GM23338 (cell line): ENCODE data around the gene MCCC1. TPM values are rescaled to one million over a fixed set of nuclear protein-coding genes. Genes with fewer than 3 reads are reported as not detected.

ENCODE experiments used
- ATAC-seq: fragments of 200-7000 bp; cut with Tn5 transposase; 3 replicates; pipeline ENCODE4 v1.9.1; 2020
- DNase-seq: peaks from one replicate; pipeline ENCODE4 v3.0.0-alpha.2; 2015; ENCODE audit warnings: low spot score
- H2AFZ ChIP-seq: fragments of 200-600 bp; sonication (generic); 2 replicates; pipeline ENCODE4 v1.8.0; 2016; ENCODE audit warnings: antibody characterized with exemption, mild to moderate bottlenecking, moderate library complexity
- H3F3A ChIP-seq: fragments of 200-600 bp; sonication (generic); replicated peaks from 2 replicates; pipeline ENCODE4 v1.8.0; 2017; ENCODE audit warnings: antibody characterized with exemption, mixed run types, low read depth
- H3K27ac ChIP-seq: fragments of 200-600 bp; sonication (generic); 2 replicates; pipeline ENCODE4 v1.6.1; 2016; ENCODE audit warnings: low read depth
- H3K27me3 ChIP-seq: fragments of 200-600 bp; sonication (generic); 2 replicates; pipeline ENCODE4 v1.8.0; 2016; ENCODE audit warnings: mild to moderate bottlenecking, mixed run types, moderate library complexity; ENCODE audit not compliant: insufficient read depth
- H3K36me3 ChIP-seq: fragments of 200-600 bp; sonication (generic); 2 replicates; pipeline ENCODE4 v1.8.0; 2016; ENCODE audit warnings: mild to moderate bottlenecking; ENCODE audit not compliant: insufficient read depth
- H3K4me1 ChIP-seq: fragments of 200-600 bp; sonication (generic); 2 replicates; pipeline ENCODE4 v1.8.0; 2016; ENCODE audit warnings: mild to moderate bottlenecking, moderate library complexity; ENCODE audit not compliant: insufficient read depth
- H3K4me2 ChIP-seq: fragments of 200-600 bp; sonication (generic); 2 replicates; pipeline ENCODE4 v1.7.1; 2017; ENCODE audit warnings: mixed run types
- H3K4me3 ChIP-seq: fragments of 200-600 bp; sonication (generic); 2 replicates; pipeline ENCODE4 v1.6.1; 2016; ENCODE audit warnings: mixed run types
- H3K79me2 ChIP-seq: fragments of 200-600 bp; sonication (generic); replicated peaks from 2 replicates; pipeline ENCODE4 v1.8.0; 2017; ENCODE audit warnings: mild to moderate bottlenecking; ENCODE audit not compliant: insufficient read depth
- H3K9me2 ChIP-seq: fragments of 200-600 bp; sonication (generic); 2 replicates; pipeline ENCODE4 v1.8.0; 2017; ENCODE audit not compliant: insufficient read depth
- H4K20me1 ChIP-seq: fragments of 200-600 bp; sonication (generic); replicated peaks from 2 replicates; pipeline ENCODE4 v1.8.0; 2017; ENCODE audit warnings: mild to moderate bottlenecking; ENCODE audit not compliant: insufficient read depth
- H3K27ac Mint-ChIP-seq: 2 replicates; pipeline ENCODE4 v1.8.0; 2020; ENCODE audit warnings: inconsistent platforms, mild to moderate bottlenecking, moderate library complexity, mixed read lengths
- H3K27me3 Mint-ChIP-seq: 3 replicates; pipeline ENCODE4 v1.8.0; 2022; ENCODE audit warnings: low read depth, mild to moderate bottlenecking, moderate library complexity, mixed read lengths, inconsistent platforms; ENCODE audit not compliant: insufficient read depth, poor library complexity
- H3K36me3 Mint-ChIP-seq: 3 replicates; pipeline ENCODE4 v1.8.0; 2021; ENCODE audit warnings: low read depth, mild to moderate bottlenecking, inconsistent platforms, moderate library complexity, mixed read lengths
- H3K4me1 Mint-ChIP-seq: 3 replicates; pipeline ENCODE4 v1.8.0; 2020; ENCODE audit warnings: mild to moderate bottlenecking, inconsistent platforms, mixed read lengths
- H3K4me3 Mint-ChIP-seq: 3 replicates; pipeline ENCODE4 v1.8.0; 2021; ENCODE audit warnings: moderate library complexity, mild to moderate bottlenecking, inconsistent platforms, mixed read lengths
- H3K9me3 Mint-ChIP-seq: 3 replicates; pipeline ENCODE4 v1.8.0; 2020; ENCODE audit warnings: moderate library complexity, mild to moderate bottlenecking, inconsistent platforms, mixed read lengths
- EZH2 ChIP-seq: fragments of 200-600 bp; sonication (generic); IDR thresholded peaks from one replicate; pipeline ENCODE4 v1.8.0; 2017; ENCODE audit warnings: antibody characterized with exemption, mild to moderate bottlenecking, low read depth; ENCODE audit not compliant: unreplicated experiment
- EZH2phosphoT487 ChIP-seq: fragments of 200-600 bp; sonication (generic); IDR thresholded peaks from one replicate; pipeline ENCODE4 v1.8.1; 2018; ENCODE audit warnings: antibody characterized with exemption; ENCODE audit not compliant: unreplicated experiment
- JUNB ChIP-seq: IDR thresholded peaks from one replicate; pipeline ENCODE4 v1.6.1; 2016; ENCODE audit warnings: antibody characterized with exemption; ENCODE audit not compliant: unreplicated experiment
- POLR2AphosphoS5 ChIP-seq: IDR thresholded peaks from 2 replicates; pipeline ENCODE4 v1.6.1; 2016; ENCODE audit warnings: antibody characterized with exemption, low read depth
- STAT1 ChIP-seq: IDR thresholded peaks from one replicate; pipeline ENCODE4 v1.6.1; 2016; ENCODE audit warnings: antibody characterized with exemption; ENCODE audit not compliant: unreplicated experiment
- polyA plus RNA-seq: library from polyadenylated mRNA; unstranded; fragments of >200 nt; fragmentation: Nextera tagmentation; extraction: Ambion mirVana; gene quantifications from 2 replicates; pipeline ENCODE4 v1.2.1, GENCODE V29; 2016
- total RNA-seq: library from RNA; depleted of rRNA; stranded (reverse); fragments of >200 nt; shearing (Covaris generic); gene quantifications from 2 replicates; pipeline ENCODE4 v1.2.3, GENCODE V29; 2014
- TF ChIP-seq, protein P1 (sequence below): fragments of 250-450 bp; sonication (Bioruptor Pico); IDR thresholded peaks from 2 replicates; pipeline ENCODE4 v1.5.0; 2020; ENCODE audit warnings: mild to moderate bottlenecking, moderate library complexity
- TF ChIP-seq, protein P2 (sequence below): IDR thresholded peaks from one replicate; pipeline ENCODE4 v1.6.1; 2018; ENCODE audit warnings: antibody characterized with exemption; ENCODE audit not compliant: unreplicated experiment

The MCCC1 gene
- total and polyA plus RNA-seq, 2 experiments from 2014 or later = 20.2 to 24.2 TPM

DNA sequence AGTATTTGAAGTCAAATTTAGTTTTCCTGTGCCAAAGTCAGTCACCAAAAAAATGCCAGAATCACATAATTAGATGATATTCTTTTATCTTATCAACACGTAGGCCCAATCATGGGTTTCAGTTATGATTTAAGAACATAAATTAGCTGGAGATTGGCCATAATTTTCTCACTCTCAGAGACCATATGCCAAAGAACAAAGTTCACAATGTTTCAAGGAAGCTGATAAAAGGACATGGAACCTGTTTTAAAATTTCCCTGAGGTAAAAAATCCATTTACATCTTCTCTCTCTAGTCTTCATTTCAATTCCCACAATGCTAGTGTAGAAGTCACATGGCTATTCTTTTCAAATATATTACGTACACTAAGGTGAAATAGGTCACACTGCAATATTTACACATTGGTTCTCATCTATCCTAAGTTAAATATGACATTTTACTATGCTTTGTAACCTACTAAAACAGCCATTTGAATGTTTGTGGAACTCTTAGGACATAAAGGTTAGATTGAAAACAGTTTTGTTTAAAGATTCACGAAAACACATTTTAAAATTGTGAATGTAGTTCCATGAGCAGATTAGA is 76.3 kb downstream of the MCCC1 start:
- H3K27ac Mint-ChIP-seq = no peak overlapping the region
- no peak overlapping the region for H3K4me3 Mint-ChIP-seq

More for the DNA sequence above, 76.3 kb downstream of the MCCC1 start:
- DNase-seq = no peak
- H3K27me3 ChIP-seq = no peaks in the 10 kb centered on the region
- Mint-ChIP-seq H3K27me3 (no peaks in the 10 kb centered on the region), H3K36me3 (peaks cover 31% of the 10 kb centered on the region; the same call in 2 of the 3 replicates), H3K4me1 (no peaks in the 10 kb centered on the region), H3K9me3 (no peaks in the 10 kb centered on the region; the same call in 2 of the 3 replicates)
- no peak overlapping the region for H2AFZ ChIP-seq
- no peaks in the 10 kb centered on the region for H3K79me2 ChIP-seq
- H3F3A ChIP-seq = no peaks in the 10 kb centered on the region
- H3K36me3 ChIP-seq = peaks cover 4% of the 10 kb centered on the region
- ATAC-seq = no peak
- H3K4me3 ChIP-seq = no peak overlapping the region
- no peaks in the 10 kb centered on the region for H3K4me1 ChIP-seq
- H4K20me1 ChIP-seq = no peaks in the 10 kb centered on the region
- no peak overlapping the region for H3K27ac ChIP-seq
- TF ChIP-seq POLR2AphosphoS5 (no peak), EZH2phosphoT487 (no peak), EZH2 (no peak), STAT1 (no peak), JUNB (no peak)
- TF ChIP-seq, protein P1, sequence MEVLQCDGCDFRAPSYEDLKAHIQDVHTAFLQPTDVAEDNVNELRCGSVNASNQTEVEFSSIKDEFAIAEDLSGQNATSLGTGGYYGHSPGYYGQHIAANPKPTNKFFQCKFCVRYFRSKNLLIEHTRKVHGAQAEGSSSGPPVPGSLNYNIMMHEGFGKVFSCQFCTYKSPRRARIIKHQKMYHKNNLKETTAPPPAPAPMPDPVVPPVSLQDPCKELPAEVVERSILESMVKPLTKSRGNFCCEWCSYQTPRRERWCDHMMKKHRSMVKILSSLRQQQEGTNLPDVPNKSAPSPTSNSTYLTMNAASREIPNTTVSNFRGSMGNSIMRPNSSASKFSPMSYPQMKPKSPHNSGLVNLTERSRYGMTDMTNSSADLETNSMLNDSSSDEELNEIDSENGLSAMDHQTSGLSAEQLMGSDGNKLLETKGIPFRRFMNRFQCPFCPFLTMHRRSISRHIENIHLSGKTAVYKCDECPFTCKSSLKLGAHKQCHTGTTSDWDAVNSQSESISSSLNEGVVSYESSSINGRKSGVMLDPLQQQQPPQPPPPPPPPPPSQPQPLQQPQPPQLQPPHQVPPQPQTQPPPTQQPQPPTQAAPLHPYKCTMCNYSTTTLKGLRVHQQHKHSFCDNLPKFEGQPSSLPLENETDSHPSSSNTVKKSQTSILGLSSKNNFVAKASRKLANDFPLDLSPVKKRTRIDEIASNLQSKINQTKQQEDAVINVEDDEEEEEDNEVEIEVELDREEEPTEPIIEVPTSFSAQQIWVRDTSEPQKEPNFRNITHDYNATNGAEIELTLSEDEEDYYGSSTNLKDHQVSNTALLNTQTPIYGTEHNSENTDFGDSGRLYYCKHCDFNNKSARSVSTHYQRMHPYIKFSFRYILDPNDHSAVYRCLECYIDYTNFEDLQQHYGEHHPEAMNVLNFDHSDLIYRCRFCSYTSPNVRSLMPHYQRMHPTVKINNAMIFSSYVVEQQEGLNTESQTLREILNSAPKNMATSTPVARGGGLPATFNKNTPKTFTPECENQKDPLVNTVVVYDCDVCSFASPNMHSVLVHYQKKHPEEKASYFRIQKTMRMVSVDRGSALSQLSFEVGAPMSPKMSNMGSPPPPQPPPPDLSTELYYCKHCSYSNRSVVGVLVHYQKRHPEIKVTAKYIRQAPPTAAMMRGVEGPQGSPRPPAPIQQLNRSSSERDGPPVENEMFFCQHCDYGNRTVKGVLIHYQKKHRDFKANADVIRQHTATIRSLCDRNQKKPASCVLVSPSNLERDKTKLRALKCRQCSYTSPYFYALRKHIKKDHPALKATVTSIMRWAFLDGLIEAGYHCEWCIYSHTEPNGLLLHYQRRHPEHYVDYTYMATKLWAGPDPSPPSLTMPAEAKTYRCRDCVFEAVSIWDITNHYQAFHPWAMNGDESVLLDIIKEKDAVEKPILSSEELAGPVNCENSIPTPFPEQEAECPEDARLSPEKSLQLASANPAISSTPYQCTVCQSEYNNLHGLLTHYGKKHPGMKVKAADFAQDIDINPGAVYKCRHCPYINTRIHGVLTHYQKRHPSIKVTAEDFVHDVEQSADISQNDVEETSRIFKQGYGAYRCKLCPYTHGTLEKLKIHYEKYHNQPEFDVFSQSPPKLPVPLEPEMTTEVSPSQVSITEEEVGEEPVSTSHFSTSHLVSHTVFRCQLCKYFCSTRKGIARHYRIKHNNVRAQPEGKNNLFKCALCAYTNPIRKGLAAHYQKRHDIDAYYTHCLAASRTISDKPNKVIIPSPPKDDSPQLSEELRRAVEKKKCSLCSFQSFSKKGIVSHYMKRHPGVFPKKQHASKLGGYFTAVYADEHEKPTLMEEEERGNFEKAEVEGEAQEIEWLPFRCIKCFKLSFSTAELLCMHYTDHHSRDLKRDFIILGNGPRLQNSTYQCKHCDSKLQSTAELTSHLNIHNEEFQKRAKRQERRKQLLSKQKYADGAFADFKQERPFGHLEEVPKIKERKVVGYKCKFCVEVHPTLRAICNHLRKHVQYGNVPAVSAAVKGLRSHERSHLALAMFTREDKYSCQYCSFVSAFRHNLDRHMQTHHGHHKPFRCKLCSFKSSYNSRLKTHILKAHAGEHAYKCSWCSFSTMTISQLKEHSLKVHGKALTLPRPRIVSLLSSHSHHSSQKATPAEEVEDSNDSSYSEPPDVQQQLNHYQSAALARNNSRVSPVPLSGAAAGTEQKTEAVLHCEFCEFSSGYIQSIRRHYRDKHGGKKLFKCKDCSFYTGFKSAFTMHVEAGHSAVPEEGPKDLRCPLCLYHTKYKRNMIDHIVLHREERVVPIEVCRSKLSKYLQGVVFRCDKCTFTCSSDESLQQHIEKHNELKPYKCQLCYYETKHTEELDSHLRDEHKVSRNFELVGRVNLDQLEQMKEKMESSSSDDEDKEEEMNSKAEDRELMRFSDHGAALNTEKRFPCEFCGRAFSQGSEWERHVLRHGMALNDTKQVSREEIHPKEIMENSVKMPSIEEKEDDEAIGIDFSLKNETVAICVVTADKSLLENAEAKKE (CRISPR knock-in tag) = no peak
- TF ChIP-seq, protein P2, sequence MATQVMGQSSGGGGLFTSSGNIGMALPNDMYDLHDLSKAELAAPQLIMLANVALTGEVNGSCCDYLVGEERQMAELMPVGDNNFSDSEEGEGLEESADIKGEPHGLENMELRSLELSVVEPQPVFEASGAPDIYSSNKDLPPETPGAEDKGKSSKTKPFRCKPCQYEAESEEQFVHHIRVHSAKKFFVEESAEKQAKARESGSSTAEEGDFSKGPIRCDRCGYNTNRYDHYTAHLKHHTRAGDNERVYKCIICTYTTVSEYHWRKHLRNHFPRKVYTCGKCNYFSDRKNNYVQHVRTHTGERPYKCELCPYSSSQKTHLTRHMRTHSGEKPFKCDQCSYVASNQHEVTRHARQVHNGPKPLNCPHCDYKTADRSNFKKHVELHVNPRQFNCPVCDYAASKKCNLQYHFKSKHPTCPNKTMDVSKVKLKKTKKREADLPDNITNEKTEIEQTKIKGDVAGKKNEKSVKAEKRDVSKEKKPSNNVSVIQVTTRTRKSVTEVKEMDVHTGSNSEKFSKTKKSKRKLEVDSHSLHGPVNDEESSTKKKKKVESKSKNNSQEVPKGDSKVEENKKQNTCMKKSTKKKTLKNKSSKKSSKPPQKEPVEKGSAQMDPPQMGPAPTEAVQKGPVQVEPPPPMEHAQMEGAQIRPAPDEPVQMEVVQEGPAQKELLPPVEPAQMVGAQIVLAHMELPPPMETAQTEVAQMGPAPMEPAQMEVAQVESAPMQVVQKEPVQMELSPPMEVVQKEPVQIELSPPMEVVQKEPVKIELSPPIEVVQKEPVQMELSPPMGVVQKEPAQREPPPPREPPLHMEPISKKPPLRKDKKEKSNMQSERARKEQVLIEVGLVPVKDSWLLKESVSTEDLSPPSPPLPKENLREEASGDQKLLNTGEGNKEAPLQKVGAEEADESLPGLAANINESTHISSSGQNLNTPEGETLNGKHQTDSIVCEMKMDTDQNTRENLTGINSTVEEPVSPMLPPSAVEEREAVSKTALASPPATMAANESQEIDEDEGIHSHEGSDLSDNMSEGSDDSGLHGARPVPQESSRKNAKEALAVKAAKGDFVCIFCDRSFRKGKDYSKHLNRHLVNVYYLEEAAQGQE = no peak
- H3K4me2 ChIP-seq = no peak overlapping the region
- H3K9me2 ChIP-seq = no peaks in the 10 kb centered on the region
